GM15510 (cell line): ENCODE results near the gene STAM.

Experiments
- POLR2A ChIP-seq: IDR thresholded peaks from 3 replicates; pipeline ENCODE4 v1.6.1; 2011; ENCODE audit warnings: borderline replicate concordance; ENCODE audit not compliant: insufficient read length; ENCODE audit errors: extremely low read depth

STAM gene

DNA sequence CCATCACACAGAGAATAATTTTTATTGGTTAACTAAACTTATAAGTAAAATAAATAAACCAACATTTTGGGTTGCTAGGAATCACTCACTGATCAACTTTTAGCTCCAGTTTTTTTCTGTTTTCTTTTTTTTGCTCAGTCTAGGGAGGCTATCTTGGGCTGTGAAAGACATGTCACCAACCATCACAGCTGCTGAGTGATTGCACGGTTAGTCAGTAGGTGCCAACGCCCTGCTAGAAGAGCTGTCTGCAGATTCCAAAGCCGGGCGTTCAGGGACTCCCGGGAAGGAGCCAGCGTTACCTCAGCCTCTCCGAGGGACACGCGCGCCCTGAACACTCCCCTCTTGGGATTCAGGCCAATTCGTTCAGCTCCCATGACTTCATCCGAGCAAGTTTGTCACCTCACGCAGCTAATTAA, 604 bp upstream of the STAM start:
- no peak for TF ChIP-seq POLR2A

DNA sequence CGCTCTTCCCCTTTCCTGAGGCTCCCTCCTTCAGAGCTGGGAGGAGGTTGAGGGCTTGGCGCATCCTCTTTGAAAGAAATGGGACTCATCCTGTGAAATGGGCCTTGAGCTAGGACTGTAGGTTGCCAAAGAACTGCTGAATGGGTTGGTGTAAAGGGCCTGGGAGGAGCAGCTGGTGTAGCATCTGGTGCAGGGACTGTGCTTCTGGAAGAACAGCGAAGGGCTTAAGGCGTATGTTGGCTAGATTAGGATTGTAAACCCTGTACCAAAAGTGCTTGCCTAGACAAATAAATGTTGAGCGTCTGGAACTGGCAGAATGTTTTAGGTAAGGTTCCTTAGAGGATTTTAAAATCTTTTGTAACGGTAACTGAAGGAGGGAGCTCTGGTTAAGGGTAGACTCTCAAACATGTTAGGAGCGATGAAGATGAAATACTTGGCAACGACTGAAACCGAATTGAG, 563 bp downstream of the STAM start:
- no peak for TF ChIP-seq POLR2A

DNA sequence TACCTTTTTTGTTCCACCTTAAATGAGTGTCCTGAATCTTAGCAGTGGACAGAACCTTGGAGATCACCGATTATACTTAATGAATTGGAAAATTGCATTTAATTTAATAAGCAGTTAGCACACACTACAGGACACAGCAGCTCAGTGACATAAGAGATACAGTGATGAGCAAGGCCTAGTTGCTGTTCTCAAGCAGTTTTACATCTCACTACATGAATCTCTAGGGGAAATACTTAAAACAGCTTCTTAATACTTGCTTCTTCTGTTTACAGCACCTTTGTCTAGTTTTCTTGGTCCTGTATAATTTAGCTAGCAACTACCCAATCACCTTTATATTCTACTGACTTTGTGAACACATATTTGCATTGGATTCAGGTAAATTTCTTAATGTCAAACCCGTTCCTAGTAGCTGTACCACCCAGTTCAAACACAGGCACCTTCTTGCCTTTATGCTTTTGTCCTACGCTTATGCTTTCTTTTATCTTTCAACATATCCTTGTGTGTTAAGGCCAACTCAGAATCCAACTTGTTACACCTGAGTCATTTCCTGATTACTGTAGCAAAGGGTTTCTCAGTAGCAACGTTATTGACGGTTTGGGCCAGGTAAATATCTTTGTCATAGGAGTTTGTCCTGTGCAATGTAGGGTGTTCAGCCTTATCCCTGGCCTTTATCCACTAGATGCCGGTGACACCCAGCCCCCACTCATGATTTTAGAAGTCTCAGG, 1.8 kb downstream of the STAM start:
- TF ChIP-seq POLR2A, result no peak

DNA sequence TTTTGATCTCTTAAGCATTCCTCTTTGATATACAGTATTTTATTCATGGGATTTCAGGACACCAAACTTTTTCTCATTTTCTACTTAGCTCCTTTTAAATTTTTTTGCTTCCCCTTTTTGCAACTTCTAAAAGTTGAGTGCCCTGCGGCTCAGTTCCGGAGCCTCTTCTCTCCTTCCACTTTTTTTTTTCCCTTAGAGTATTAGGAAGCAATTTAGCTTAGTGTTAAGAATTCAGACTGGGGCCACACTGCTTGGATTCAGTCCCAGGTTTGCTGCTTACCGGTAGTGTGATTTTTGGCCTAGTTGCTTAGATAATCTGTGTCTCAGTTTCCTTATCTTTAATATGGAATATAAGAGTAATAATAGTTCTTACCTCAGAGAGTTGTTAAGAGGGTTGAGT, 3.4 kb downstream of the STAM start:
- no peak for TF ChIP-seq POLR2A

DNA sequence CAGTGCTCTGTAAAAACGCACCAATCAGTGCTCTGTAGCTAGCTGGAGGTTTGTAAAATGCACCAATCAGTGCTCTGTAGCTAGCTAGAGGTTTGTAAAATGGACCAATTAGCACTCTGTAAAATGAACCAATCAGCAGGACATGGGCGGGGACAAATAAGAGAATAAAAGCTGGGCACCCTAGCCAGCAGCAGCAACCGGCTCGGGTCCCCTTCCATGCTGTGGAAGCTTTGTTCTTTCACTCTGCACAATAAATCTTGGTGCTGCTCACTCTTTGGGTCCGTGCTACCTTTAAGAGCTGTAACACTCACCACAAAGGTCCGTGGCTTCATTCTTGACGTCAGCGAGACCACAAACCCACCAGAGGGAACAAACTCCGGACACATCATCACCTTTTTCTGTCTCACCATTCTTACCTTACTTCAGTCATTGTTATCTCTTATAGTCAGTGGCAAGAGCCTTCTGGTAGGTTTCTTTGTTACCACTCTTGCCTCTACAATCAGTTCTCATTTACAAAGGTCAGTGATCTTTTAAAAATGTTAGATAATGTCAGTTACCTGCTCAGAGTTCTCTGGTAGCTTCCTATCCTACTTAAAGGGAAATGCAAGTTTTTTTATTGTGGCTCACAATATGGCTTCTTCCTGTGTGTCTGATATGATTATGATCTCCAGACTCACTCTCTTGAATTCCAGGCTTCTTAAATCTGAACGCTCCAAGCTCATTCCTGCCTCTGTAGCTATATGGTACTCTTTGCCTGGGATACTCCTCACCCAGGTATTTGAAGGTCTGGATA, 4.5 kb downstream of the STAM start:
- no peak for TF ChIP-seq POLR2A

DNA sequence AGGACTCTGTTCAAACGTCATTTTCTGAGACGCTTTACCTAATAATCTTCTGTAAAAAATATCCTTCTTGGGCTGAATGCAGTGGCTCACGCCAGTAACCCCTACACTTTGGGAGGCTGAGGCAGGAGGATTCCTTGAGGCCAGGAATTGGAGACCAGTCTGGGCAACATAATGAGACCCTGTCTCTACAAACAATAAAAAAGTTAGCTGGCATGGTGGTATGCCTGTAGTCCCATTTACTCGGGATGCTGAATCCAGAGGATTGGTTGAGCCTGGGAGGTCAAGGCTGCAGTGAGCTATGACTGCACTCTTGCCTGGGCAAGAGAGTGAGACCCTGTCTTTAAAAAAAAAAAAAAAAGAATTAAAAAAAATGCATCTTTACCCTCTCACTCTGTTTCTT, 5.1 kb downstream of the STAM start:
- no peak for TF ChIP-seq POLR2A

DNA sequence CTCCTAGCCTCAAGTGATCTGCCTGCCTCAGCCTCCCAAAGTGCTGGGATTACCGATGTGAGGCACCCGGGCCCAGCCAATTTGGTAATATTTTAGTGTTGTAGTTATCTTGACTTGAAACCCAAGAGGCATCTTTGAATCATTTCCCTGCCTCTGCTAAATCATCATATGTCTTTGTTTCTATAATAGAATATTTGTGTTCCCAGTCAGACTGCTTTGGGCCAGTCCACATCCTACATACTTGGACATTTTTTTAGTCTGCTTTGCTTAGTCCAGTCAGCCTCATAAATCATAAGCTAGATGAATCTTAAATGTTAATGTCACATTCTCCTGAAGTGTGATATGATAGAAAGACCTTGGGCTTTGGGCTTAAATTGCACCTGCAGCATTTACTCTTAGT, 5.9 kb downstream of the STAM start:
- no peak for TF ChIP-seq POLR2A

DNA sequence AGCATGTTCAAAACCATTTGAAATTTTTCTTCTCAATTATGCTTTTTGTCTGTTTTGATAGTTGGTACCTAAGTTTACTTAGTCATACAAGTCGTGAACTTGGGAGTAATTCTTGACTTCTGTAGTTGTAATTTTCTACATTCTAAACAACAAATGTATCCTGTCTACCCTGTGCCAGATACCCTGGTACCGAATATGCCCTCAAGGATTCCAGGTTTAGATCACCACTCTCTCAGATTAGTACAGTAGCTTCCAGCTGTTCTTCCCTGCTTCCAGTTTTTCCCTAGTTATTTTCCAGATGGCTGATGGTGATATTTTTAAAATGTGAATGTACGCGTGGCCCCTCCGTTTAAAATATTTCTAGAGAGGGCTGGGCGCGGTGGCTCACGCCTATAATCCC, 6.5 kb downstream of the STAM start:
- no peak for TF ChIP-seq POLR2A

DNA sequence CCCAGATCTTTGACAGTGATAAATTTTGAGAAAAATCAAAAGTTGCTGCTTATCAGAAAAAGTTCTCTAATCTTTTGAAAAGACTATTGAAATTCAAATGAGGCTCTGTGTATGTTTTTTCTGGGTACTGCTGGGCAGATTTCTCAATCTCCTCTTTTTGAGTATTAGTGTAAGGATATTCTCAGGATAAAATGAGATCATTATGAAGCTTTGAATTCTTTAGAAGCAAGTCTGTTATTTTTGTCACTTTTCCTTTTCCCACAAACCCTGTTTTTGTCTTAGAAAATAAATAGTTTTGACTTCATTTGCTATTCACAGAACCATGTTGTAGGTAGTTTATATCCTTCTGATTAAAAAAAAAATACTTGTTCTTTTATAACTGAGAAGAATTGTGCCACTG, 7.9 kb downstream of the STAM start:
- no peak for TF ChIP-seq POLR2A

DNA sequence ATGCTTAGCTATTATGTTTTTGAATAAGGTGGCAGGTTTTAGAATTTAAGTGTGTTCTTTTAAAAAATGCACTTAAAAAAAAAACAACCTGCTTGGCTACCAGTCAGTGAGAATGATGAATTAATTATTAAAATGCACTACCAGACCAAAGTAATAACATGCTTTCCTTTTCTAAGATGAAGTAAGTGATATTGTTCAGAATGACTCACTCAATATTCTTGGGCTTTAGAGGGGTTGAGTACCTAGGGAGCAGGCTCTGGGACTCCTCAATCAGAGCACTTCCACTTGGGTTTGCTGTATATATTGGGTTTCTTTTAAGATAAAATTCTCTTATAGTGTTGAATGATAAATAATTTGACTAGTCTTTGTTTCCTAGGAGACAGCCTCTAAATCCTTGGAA, 8.6 kb downstream of the STAM start:
- no peak for TF ChIP-seq POLR2A

DNA sequence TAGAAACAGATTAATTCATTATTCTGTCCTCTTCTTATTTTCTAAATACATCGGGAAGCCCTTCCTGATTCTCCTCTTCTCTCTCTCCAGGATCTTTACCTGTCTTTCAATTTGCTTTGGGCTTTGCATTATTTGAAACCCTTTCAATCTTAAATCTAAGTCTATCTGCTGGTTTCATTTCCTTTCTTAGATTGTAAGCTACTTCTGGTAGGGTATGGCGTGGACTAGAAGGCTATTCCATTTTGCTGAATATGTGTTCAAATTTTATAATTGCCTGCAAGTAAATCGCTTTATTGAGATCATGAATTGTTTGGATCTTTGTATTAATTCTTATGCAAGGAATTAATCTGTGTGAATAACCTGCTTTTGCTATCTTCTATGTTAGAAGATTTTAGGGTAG, 11.1 kb downstream of the STAM start:
- TF ChIP-seq POLR2A, result no peak

DNA sequence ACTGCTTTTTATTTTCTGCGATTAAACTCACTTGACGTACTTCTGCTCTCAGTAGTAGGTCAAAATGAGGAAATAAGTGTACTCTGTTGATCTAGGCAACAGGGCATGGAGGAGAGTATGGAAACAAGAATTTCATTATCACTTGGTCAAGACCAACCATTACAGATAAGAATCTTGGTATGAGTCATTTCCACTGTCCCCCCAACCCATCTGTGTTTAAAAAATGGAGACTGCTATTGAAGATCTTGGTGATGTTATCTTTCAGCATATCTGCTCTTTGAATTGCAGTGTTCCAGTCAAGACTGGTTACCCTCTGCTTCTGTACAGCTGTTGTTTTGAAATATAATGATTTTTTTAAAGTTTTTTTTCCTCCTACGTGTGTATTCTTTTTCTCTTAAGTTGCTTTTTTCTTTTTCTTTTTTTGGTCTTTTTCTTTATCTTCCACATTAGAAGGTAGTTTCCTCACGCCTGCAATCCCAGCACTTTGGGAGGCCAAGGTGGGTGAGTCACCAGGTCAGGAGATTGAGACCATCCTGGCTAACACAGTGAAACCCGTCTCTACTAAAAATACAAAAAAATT, 11.7 kb downstream of the STAM start:
- no peak for TF ChIP-seq POLR2A

DNA sequence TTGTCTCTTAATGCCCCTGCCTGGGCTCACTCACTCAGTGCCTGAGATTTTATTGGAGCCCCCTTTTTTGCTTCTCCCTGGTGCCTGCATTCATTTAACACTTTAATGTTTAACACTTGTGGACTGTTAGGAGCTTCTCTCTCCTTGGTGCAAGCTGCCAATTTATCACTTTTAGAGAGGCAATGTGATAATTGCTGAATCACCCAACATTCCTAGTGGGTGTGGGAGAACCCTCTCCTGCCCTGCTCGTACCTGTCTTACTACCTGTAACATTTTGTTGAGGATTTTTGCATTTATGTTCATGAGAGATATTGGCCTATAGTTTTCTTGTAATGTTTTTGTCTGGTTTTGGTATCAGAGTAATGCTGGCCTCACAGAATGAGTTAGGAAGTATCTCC, 13.2 kb downstream of the STAM start:
- no peak for TF ChIP-seq POLR2A

DNA sequence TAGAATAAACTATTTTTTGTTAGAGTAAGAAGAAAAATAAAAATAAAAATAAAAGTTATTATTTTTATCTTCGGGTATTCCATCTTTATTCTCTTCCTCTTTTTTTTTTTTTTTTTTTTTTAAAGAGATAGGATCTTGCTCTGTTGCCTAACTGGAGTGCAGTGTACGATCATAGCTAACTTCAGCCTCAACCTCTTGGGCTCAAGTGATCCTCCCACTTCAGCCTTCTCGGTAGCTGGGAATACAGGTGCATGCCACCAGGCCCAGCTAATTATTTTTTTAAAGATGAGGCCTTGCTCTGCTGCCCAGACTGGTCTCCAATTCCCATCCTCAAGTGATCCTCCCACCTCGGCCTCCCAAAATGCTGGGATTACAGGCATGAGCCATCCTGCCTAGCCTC, 15.4 kb downstream of the STAM start:
- TF ChIP-seq POLR2A, result no peak

DNA sequence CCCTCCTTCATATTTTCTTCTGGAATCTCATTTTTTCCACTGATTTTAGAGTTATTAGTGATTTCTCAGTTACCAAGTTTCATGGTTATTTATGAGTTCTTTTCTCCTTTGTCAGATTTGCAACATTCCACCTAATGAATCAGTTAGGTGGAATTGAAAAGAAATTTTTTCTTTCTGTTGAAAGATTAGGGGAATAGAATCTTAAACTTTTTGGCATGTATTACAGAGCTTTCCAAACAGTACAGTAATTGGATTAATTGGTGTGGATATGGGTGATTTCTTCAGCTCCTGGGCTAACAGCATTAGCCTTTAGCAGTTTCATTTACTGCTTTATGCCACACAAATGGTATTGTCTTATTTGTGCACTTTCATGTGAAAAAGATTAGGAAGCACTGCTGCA, 17.0 kb downstream of the STAM start:
- TF ChIP-seq POLR2A, result no peak

DNA sequence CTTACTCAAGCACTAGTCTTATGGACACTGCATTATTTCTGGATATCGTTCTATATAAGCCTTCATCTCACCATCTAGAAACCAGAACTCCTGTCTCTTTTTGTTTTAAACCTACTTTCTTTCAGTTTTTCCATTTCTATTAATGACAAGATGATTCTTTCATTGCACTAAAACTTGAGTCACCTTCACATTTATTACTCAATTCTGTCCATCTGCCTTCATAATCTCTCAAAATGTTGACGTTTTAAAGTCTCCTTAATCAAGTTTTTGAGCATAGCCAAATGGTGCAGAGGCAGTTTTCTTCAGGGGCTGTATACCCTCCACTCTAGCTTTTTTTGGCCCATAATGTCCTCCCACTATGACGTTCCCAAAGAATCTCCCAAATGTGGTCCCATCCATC, 17.6 kb downstream of the STAM start:
- no peak for TF ChIP-seq POLR2A
